Gastroesophageal sphincter (tissue), 3 donors: ENCODE results near the gene HMX2.

ENCODE experiments used
- CTCF ChIP-seq, 4 experiments: fragments of 200-600 bp in 2 of 4; fragments of 450-650 bp in 2 of 4; sonication (generic) in 1 of 4; IDR thresholded peaks; one replicate each; pipeline ENCODE4 v1.5.1; 2017 to 2019; ENCODE audit warnings: antibody characterized with exemption in 4 of 4, mild to moderate bottlenecking in 2 of 4, moderate library complexity in 2 of 4
- POLR2A ChIP-seq, 2 donors: fragments of 450-650 bp; IDR thresholded peaks; one replicate each; pipeline ENCODE4 v1.6.1; 2017; ENCODE audit warnings: antibody characterized with exemption in 2 of 2, mild to moderate bottlenecking in 2 of 2, moderate library complexity in 1 of 2

- TF ChIP-seq POLR2A (IDR thresholded peaks at IDR 0.05) (no peak), CTCF (IDR thresholded peaks at IDR 0.05) (no peak)
Observed at GRCh38 chr10:123134915-123135414, 13.0 kb upstream of the HMX2 start.
